Endothelial cell of umbilical vein (primary cell): ENCODE data around the gene HMGXB4.

Experiments
- EZH2 ChIP-seq: IDR thresholded peaks from 2 replicates; pipeline ENCODE4 v1.6.1; 2012; ENCODE audit warnings: borderline replicate concordance, low read depth, mild to moderate bottlenecking, moderate library complexity, low read length, inconsistent platforms; ENCODE audit not compliant: severe bottlenecking
- JUN ChIP-seq: IDR thresholded peaks from 2 replicates; pipeline ENCODE4 v1.6.1; 2011; ENCODE audit warnings: borderline replicate concordance, low read depth; ENCODE audit not compliant: insufficient read length, insufficient read depth
- MAX ChIP-seq: IDR thresholded peaks from 2 replicates; pipeline ENCODE4 v1.6.1; 2011; ENCODE audit not compliant: insufficient read depth, insufficient read length
- POLR2A ChIP-seq: IDR thresholded peaks from 2 replicates; pipeline ENCODE4 v1.6.1; 2012; ENCODE audit warnings: low read depth, mild to moderate bottlenecking, control low read depth, low read length
- POLR2AphosphoS5 ChIP-seq: IDR thresholded peaks from 2 replicates; pipeline ENCODE4 v1.6.1; 2012; ENCODE audit warnings: low read depth, mild to moderate bottlenecking, control low read depth, low read length, moderate library complexity; ENCODE audit not compliant: insufficient read depth
- TF ChIP-seq, protein P1 (sequence below), 2 donors: IDR thresholded peaks; 1 replicate in 1 of 2; 2 replicates in 1 of 2; pipeline ENCODE4 v1.5.1; 2011; ENCODE audit warnings: low read length in 2 of 2, mild to moderate bottlenecking in 2 of 2, moderate library complexity in 2 of 2, control low read depth in 1 of 2, inconsistent platforms in 1 of 2, low read depth in 1 of 2; ENCODE audit not compliant: insufficient read depth in 1 of 2; ENCODE audit errors: extremely low read depth in 1 of 2

DNA sequence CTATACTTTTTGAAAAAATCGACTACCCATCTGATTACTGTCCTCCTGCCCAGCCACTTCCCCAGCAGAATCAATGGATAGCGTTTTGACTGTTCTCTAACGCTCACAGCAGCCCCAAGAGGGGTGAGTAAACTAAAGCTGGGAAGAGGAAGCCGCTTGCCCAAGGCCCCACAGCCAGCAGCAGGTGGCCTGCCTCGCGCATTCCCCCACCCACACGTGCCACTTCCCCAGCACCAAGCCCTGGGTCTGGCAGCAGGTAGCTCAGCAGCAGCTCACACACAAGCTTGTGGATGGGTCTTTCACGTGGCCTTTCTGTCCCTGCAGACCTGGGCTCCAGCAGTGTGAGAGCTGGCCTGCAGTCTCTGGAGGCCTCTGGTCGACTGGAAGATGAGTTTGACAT is 76.7 kb downstream of the HMGXB4 start:
- TF ChIP-seq, protein P1, sequence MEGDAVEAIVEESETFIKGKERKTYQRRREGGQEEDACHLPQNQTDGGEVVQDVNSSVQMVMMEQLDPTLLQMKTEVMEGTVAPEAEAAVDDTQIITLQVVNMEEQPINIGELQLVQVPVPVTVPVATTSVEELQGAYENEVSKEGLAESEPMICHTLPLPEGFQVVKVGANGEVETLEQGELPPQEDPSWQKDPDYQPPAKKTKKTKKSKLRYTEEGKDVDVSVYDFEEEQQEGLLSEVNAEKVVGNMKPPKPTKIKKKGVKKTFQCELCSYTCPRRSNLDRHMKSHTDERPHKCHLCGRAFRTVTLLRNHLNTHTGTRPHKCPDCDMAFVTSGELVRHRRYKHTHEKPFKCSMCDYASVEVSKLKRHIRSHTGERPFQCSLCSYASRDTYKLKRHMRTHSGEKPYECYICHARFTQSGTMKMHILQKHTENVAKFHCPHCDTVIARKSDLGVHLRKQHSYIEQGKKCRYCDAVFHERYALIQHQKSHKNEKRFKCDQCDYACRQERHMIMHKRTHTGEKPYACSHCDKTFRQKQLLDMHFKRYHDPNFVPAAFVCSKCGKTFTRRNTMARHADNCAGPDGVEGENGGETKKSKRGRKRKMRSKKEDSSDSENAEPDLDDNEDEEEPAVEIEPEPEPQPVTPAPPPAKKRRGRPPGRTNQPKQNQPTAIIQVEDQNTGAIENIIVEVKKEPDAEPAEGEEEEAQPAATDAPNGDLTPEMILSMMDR (IDR thresholded peaks at IDR 0.05; ENCODE audit: extremely low read depth in 1 of 2, insufficient read depth in 1 of 2, low read depth in 1 of 2, low read length in 2 of 2): no peak
- TF ChIP-seq JUN (no peak), MAX (no peak), POLR2A (no peak), POLR2AphosphoS5 (no peak), EZH2 (no peak)
